ENCODE data around the gene SLC25A13. TPM values are rescaled to one million over a fixed set of nuclear protein-coding genes. Genes with fewer than 3 reads are reported as not detected.

SLC25A13 gene
- total RNA-seq, 1 experiment from 2014 or later = 77.2 TPM

- no peak for DNase-seq (ENCODE audit: low spot score)
- H3K9me3 Mint-ChIP-seq = no peaks in the 10 kb centered on the region
- H3K27ac Mint-ChIP-seq = no peak overlapping the region
- H3K27me3 Mint-ChIP-seq (ENCODE audit: low read depth) = no peaks in the 10 kb centered on the region
- H3K4me1 Mint-ChIP-seq = peaks cover 64% of the 10 kb centered on the region
- POLR2A ChIA-PET = no interaction called here
- H3K36me3 Mint-ChIP-seq = no peaks in the 10 kb centered on the region
- H3K4me3 Mint-ChIP-seq = no peak overlapping the region
- no peak; the same call in 1 of the 2 replicates for ATAC-seq
- CTCF ChIA-PET = no interaction called here
- no peak for TF ChIP-seq AFF4 (CRISPR knock-in tag; IDR thresholded peaks at IDR 0.05; ENCODE audit: borderline replicate concordance)
- TF ChIP-seq ZNF138 (CRISPR knock-in tag; conservative IDR thresholded peaks at IDR 0.05) = no peak
- no peak for TF ChIP-seq PREB (CRISPR knock-in tag; IDR thresholded peaks at IDR 0.05; ENCODE audit: borderline replicate concordance)
- no peak for TF ChIP-seq ZMAT4 (CRISPR knock-in tag; IDR thresholded peaks at IDR 0.05)
- no peak for TF ChIP-seq ZSCAN18 (CRISPR knock-in tag; IDR thresholded peaks at IDR 0.05)
- no peak for TF ChIP-seq GRHL2 (CRISPR knock-in tag; IDR thresholded peaks at IDR 0.05; ENCODE audit: insufficient replicate concordance, severe bottlenecking)
- no peak for TF ChIP-seq IRF1 (CRISPR knock-in tag; IDR thresholded peaks at IDR 0.05)
- TF ChIP-seq ZNF512 (CRISPR knock-in tag; IDR thresholded peaks at IDR 0.05; ENCODE audit: borderline replicate concordance) = no peak
- no peak for TF ChIP-seq PRRX2 (CRISPR knock-in tag; IDR thresholded peaks at IDR 0.05)
- no peak for TF ChIP-seq ZNF281 (CRISPR knock-in tag; IDR thresholded peaks at IDR 0.05)
- TF ChIP-seq CBFB (CRISPR knock-in tag; IDR thresholded peaks at IDR 0.05; ENCODE audit: low read depth) = no peak
- TF ChIP-seq ZNF416 (CRISPR knock-in tag; IDR thresholded peaks at IDR 0.05) = no peak
- no peak for TF ChIP-seq ZNF532 (CRISPR knock-in tag; IDR thresholded peaks at IDR 0.05; ENCODE audit: borderline replicate concordance)
- TF ChIP-seq E2F5 (CRISPR knock-in tag; IDR thresholded peaks at IDR 0.05) = no peak
- TF ChIP-seq PRDM15 (CRISPR knock-in tag; IDR thresholded peaks at IDR 0.05) = no peak
Observed at GRCh38 chr7:96315125-96315512, 6.8 kb downstream of the SLC25A13 start.
